Measurements from ENCODE around the gene C1orf74. TPM values are rescaled to one million over a fixed set of nuclear protein-coding genes. Genes with fewer than 3 reads are reported as not detected.

Gene C1orf74
- total RNA-seq, 1 experiment from 2014 or later, result 5.7 TPM

GRCh38 chr1:209805875-209806760 lies 21.8 kb upstream of the C1orf74 start, which contains the start of gene IRF6:
Gene IRF6 (minus strand): TSS chr1:209806142. CDS start chr1:209801413, 4,729 bp downstream.
- Histone ChIP-seq H3K27me3 (ENCODE audit: low read length) (no peaks in the 10 kb centered on the region), H3K36me3 (ENCODE audit: low read depth, low read length) (no peaks in the 10 kb centered on the region; the same call in 1 of the 2 replicates), H3K27ac (ENCODE audit: low read length) (peak within 1 kb of the TSS; percentile 84), H3K9me2 (replicated peaks; ENCODE audit: low read length) (no peaks in the 10 kb centered on the region), H3K4me1 (ENCODE audit: insufficient read depth, low read length) (peaks cover 58% of the 10 kb centered on the region), H2AFZ (ENCODE audit: low read length) (peak within 1 kb of the TSS; percentile 60), H3K9ac (ENCODE audit: low read length) (peak within 1 kb of the TSS; percentile 88), H4K20me1 (ENCODE audit: low read length) (peaks cover 41% of the 10 kb centered on the region), H3K9me3 (ENCODE audit: low read length) (no peaks in the 10 kb centered on the region), H3K4me3 (ENCODE audit: low read length) (peak within 1 kb of the TSS; percentile 81), H3K4me2 (ENCODE audit: low read length) (peak within 1 kb of the TSS; percentile 91), H3F3A (ENCODE audit: low read length, unreplicated experiment) (no peaks in the 10 kb centered on the region), H3K79me2 (ENCODE audit: low read length) (peaks cover 54% of the 10 kb centered on the region)
- ATAC-seq (peak; percentile 84), DNase-seq (peak; percentile 99)
- BruUV-seq (replicated peaks), result TSS peak; percentile 92
- TF ChIP-seq EZH2 (IDR thresholded peaks at IDR 0.05; ENCODE audit: low read length, unreplicated experiment), result no peak
- TF ChIP-seq CTCF (conservative IDR thresholded peaks at IDR 0.05; ENCODE audit: low read depth, low read length), result no peak
- TF ChIP-seq EZH2phosphoT487 (IDR thresholded peaks at IDR 0.05; ENCODE audit: borderline replicate concordance, low read length), result no peak
- intact Hi-C loops (cut with micrococcal nuclease), result loop anchor here (1.0 kb wide), 1 partner anchor 17 kb away; no protein-coding TSS in a partner anchor
- ChIA-PET CTCF (no interaction called here), POLR2A (ENCODE audit: unreplicated experiment) (interaction anchor here (0.6 to 1.2 kb wide), 4 partner anchors 17 to 30 kb away, joined by 3 read pairs; partner anchors contain the start of gene C1orf74)

GRCh38 chr1:209805341-209805781 lies 21.0 kb upstream of the C1orf74 start:
- Histone ChIP-seq H3K9ac (ENCODE audit: low read length) (peak overlapping the region; percentile 88), H3K4me1 (ENCODE audit: insufficient read depth, low read length) (peaks cover 58% of the 10 kb centered on the region)
- peak; percentile 9 for ATAC-seq

More at GRCh38 chr1:209805341-209805781, 21.0 kb upstream of the C1orf74 start:
- peaks cover 60% of the 10 kb centered on the region for H3K79me2 ChIP-seq (ENCODE audit: low read length)
- CTCF ChIA-PET, result no interaction called here
- no peaks in the 10 kb centered on the region for H3F3A ChIP-seq (ENCODE audit: low read length, unreplicated experiment)
- peak; percentile 34 for DNase-seq
- no peaks in the 10 kb centered on the region for H3K9me3 ChIP-seq (ENCODE audit: low read length)
- BruUV-seq (replicated peaks), result TSS peak; percentile 76
- peak overlapping the region; percentile 51 for H3K27ac ChIP-seq (ENCODE audit: low read length)
- H3K9me2 ChIP-seq (replicated peaks; ENCODE audit: low read length), result no peaks in the 10 kb centered on the region
- H2AFZ ChIP-seq (ENCODE audit: low read length), result no peak overlapping the region
- H4K20me1 ChIP-seq (ENCODE audit: low read length), result peaks cover 41% of the 10 kb centered on the region
- POLR2A ChIA-PET (ENCODE audit: unreplicated experiment), result interaction anchor here (0.6 to 1.2 kb wide), 4 partner anchors 18 to 29 kb away, joined by 3 read pairs; partner anchors contain the start of gene C1orf74
- H3K4me2 ChIP-seq (ENCODE audit: low read length), result peak overlapping the region; percentile 91
- H3K4me3 ChIP-seq (ENCODE audit: low read length), result peak overlapping the region; percentile 81
- H3K36me3 ChIP-seq (ENCODE audit: low read depth, low read length), result peaks cover 7% of the 10 kb centered on the region
- TF ChIP-seq CTCF (conservative IDR thresholded peaks at IDR 0.05; ENCODE audit: low read depth, low read length) (peak; percentile 29), EZH2 (IDR thresholded peaks at IDR 0.05; ENCODE audit: low read length, unreplicated experiment) (no peak), EZH2phosphoT487 (IDR thresholded peaks at IDR 0.05; ENCODE audit: borderline replicate concordance, low read length) (no peak)
- intact Hi-C loops (cut with micrococcal nuclease), result no loop called here
- no peaks in the 10 kb centered on the region for H3K27me3 ChIP-seq (ENCODE audit: low read length)

Data from PC-3 (cell line).